Right atrium auricular region (tissue), 2 donors: Measurements from ENCODE around the gene TRIM40. TPM values are rescaled to one million over a fixed set of nuclear protein-coding genes. Genes with fewer than 3 reads are reported as not detected.
A peak's percentile ranks its signal among the peaks of the same experiment; 100 is the strongest.

Source experiments
- DNase-seq: peaks from one replicate; pipeline ENCODE4 v3.0.0-alpha.2; 2019; ENCODE audit warnings: low spot score
- H3K27ac ChIP-seq, 2 donors: fragments of 200-600 bp; sonication (generic); 1 replicate in 1 of 2; 2 replicates in 1 of 2; pipeline ENCODE4 v1.5.1; 2016 to 2019
- H3K27me3 ChIP-seq, 2 donors: fragments of 200-600 bp; sonication (generic); one replicate each; pipeline versions ENCODE4 v1.5.1 to v1.6.0; 2017 to 2019
- H3K36me3 ChIP-seq: fragments of 200-600 bp; sonication (generic); one replicate; pipeline ENCODE4 v1.5.1; 2016
- H3K4me1 ChIP-seq, 2 donors: fragments of 200-600 bp; sonication (generic); one replicate each; pipeline versions ENCODE4 v1.5.1 to v1.6.0; 2017 to 2019
- H3K4me3 ChIP-seq, 2 donors: fragments of 200-600 bp; sonication (generic); 1 replicate in 1 of 2; 2 replicates in 1 of 2; pipeline ENCODE4 v1.5.1; 2017 to 2019; ENCODE audit warnings: mild to moderate bottlenecking in 1 of 2, moderate library complexity in 1 of 2
- H3K9me3 ChIP-seq, 2 donors: fragments of 200-600 bp; sonication (generic); one replicate each; pipeline ENCODE4 v1.5.1; 2019
- CTCF ChIP-seq, 2 donors: fragments of 200-600 bp; sonication (generic); IDR thresholded peaks; one replicate each; pipeline ENCODE4 v1.5.1; 2019; ENCODE audit warnings: antibody characterized with exemption in 2 of 2
- total RNA-seq, 2 donors: library from RNA; depleted of rRNA; stranded (reverse); fragments of >200 nt; gene quantifications; one replicate each; pipeline ENCODE4 v1.1.0, GENCODE V29; 2016

TRIM40 gene
- total RNA-seq, 2 donors from 2014 or later, result not detected

DNA sequence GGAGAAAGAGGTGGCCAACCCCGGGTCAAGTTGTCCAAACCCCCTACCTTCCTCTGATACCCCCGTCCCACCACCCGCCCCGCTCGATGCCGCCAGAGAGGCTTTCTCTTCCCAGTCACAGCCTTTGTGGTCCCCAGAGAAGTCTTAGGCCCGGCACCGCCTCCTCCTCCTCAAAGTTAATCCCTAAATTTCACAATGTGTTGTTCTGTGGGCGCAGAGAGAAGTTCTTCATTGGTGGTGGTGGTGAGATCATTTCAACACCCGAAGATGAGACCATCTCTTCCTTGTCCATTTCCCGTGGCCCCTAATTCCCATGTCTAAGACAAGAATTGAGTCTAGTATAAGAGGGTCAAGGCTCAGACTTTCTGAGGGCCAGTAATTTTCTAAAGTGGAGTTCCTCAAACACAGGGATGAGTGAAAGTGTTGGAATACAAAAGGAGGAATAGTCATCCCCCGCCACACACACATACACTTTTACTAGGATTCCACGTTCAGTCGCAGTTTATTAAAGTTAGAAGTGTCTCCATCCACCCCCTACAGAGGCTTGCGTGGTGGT lies 33.4 kb upstream of the TRIM40 start:
- H3K4me1 ChIP-seq, result peaks cover 0 to 34% of the 10 kb centered on the region in 2 donors
- H3K36me3 ChIP-seq, result no peaks in the 10 kb centered on the region
- H3K27ac ChIP-seq, result peak overlapping the region; percentile 61 to 68
- DNase-seq, result peak; percentile 74
- TF ChIP-seq CTCF (IDR thresholded peaks at IDR 0.05), result no peak
- no peaks in the 10 kb centered on the region for H3K9me3 ChIP-seq
- H3K27me3 ChIP-seq, result no peaks in the 10 kb centered on the region
- peak overlapping the region; percentile 24 to 55 for H3K4me3 ChIP-seq

GRCh38 chr6:30102970-30103871 lies 32.7 kb upstream of the TRIM40 start:
- Histone ChIP-seq H3K27ac (peak overlapping the region; percentile 61 to 68), H3K4me3 (peak overlapping the region; percentile 31 to 55), H3K4me1 (peaks cover 0 to 34% of the 10 kb centered on the region in 2 donors), H3K36me3 (no peaks in the 10 kb centered on the region), H3K9me3 (no peaks in the 10 kb centered on the region), H3K27me3 (no peaks in the 10 kb centered on the region)
- TF ChIP-seq CTCF (IDR thresholded peaks at IDR 0.05), result peak; percentile 72 to 93
- peak; percentile 93 for DNase-seq

DNA sequence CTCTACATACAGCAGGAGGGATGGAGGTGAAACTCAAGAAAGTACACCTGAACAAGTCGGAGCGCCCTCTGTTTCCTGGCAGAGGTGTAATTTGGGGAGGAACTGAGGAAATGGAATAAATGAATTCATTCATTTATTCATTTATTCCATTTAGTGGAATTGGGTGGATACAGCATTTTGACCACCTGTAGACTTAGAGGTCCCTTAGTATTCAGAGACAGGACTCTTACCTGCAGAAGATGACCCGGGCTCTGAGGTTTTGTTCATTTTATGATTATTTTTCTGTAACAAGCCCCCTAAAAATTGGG lies 32.1 kb upstream of the TRIM40 start:
- Histone ChIP-seq H3K9me3 (no peaks in the 10 kb centered on the region), H3K36me3 (no peaks in the 10 kb centered on the region), H3K4me1 (peaks cover 0 to 34% of the 10 kb centered on the region in 2 donors), H3K4me3 (peak overlapping the region in 1 of 2 donors; percentile 55), H3K27ac (no peak overlapping the region), H3K27me3 (no peaks in the 10 kb centered on the region)
- TF ChIP-seq CTCF (IDR thresholded peaks at IDR 0.05), result no peak
- no peak for DNase-seq

DNA sequence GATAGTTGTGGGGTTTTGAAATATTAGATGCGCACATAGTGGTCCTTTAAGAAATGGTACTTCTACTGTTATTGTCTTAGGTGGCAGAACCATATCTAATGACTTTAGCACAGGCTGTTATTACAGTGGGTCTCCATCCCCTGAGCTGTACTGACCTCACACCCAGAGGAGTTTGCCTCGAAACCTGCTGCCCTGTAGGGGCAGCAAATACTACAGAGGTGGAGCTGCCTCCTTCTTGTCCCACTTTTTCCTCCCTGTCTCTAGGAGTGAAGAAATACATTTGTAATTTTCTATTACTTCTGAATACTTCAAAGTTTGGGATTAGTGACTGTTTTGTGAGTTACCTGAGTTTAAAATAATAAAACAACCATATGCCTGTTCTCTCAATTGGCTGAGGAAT lies 31.3 kb upstream of the TRIM40 start:
- H3K4me3 ChIP-seq, result no peak overlapping the region
- H3K27me3 ChIP-seq, result no peaks in the 10 kb centered on the region
- DNase-seq, result no peak
- no peak overlapping the region for H3K27ac ChIP-seq
- no peak for TF ChIP-seq CTCF (IDR thresholded peaks at IDR 0.05)
- peaks cover 0 to 34% of the 10 kb centered on the region in 2 donors for H3K4me1 ChIP-seq
- no peaks in the 10 kb centered on the region for H3K36me3 ChIP-seq
- no peaks in the 10 kb centered on the region for H3K9me3 ChIP-seq

GRCh38 chr6:30111266-30111856 lies 24.6 kb upstream of the TRIM40 start:
- no peaks in the 10 kb centered on the region for H3K36me3 ChIP-seq
- peaks cover 0 to 5% of the 10 kb centered on the region in 2 donors for H3K27me3 ChIP-seq
- TF ChIP-seq CTCF (IDR thresholded peaks at IDR 0.05), result no peak

More at GRCh38 chr6:30111266-30111856, 24.6 kb upstream of the TRIM40 start:
- H3K27ac ChIP-seq, result no peak overlapping the region
- no peak for DNase-seq
- H3K9me3 ChIP-seq, result no peaks in the 10 kb centered on the region
- no peak overlapping the region for H3K4me3 ChIP-seq
- no peaks in the 10 kb centered on the region for H3K4me1 ChIP-seq
